RWPE2 (cell line): ENCODE results near the gene GTF2H4.
A peak's percentile ranks its signal among the peaks of the same experiment; 100 is the strongest.

Experiments used
- ATAC-seq: fragments of 200-7000 bp; cut with Tn5 transposase; 3 replicates; pipeline ENCODE4 v1.9.1; 2021; ENCODE audit warnings: low read depth
- DNase-seq: peaks from one replicate; pipeline ENCODE4 v3.0.0-alpha.2; 2020; ENCODE audit warnings: low spot score
- H3K27ac ChIP-seq: fragments of 450-650 bp; 2 replicates; pipeline ENCODE4 v1.5.1; 2017; ENCODE audit warnings: mild to moderate bottlenecking; ENCODE audit not compliant: poor library complexity, severe bottlenecking
- H3K27me3 ChIP-seq: fragments of 250-450 bp; sonication (Bioruptor Pico); 2 replicates; pipeline ENCODE4 v1.5.1; 2021; ENCODE audit warnings: mild to moderate bottlenecking, moderate library complexity; ENCODE audit not compliant: insufficient read depth, poor library complexity, severe bottlenecking
- H3K36me3 ChIP-seq: fragments of 250-450 bp; sonication (Bioruptor Pico); 2 replicates; pipeline ENCODE4 v1.5.1; 2020; ENCODE audit warnings: low read depth, mild to moderate bottlenecking, moderate library complexity
- H3K4me1 ChIP-seq: fragments of 250-450 bp; sonication (Bioruptor Pico); 2 replicates; pipeline ENCODE4 v1.5.1; 2021; ENCODE audit warnings: mild to moderate bottlenecking, moderate library complexity; ENCODE audit not compliant: insufficient read depth, poor library complexity, severe bottlenecking
- H3K4me3 ChIP-seq: fragments of 250-450 bp; sonication (Bioruptor Pico); 2 replicates; pipeline ENCODE4 v1.5.1; 2021; ENCODE audit warnings: mild to moderate bottlenecking, moderate library complexity; ENCODE audit not compliant: severe bottlenecking
- H3K9me3 ChIP-seq: fragments of 250-450 bp; sonication (Bioruptor Pico); 2 replicates; pipeline ENCODE4 v1.5.1; 2021; ENCODE audit warnings: mild to moderate bottlenecking, moderate library complexity; ENCODE audit not compliant: severe bottlenecking
- CTCF ChIP-seq: fragments of 450-650 bp; IDR thresholded peaks from one replicate; pipeline ENCODE4 v1.5.1; 2017; ENCODE audit warnings: mild to moderate bottlenecking, moderate library complexity; ENCODE audit not compliant: poor library complexity, severe bottlenecking

Gene GTF2H4

DNA sequence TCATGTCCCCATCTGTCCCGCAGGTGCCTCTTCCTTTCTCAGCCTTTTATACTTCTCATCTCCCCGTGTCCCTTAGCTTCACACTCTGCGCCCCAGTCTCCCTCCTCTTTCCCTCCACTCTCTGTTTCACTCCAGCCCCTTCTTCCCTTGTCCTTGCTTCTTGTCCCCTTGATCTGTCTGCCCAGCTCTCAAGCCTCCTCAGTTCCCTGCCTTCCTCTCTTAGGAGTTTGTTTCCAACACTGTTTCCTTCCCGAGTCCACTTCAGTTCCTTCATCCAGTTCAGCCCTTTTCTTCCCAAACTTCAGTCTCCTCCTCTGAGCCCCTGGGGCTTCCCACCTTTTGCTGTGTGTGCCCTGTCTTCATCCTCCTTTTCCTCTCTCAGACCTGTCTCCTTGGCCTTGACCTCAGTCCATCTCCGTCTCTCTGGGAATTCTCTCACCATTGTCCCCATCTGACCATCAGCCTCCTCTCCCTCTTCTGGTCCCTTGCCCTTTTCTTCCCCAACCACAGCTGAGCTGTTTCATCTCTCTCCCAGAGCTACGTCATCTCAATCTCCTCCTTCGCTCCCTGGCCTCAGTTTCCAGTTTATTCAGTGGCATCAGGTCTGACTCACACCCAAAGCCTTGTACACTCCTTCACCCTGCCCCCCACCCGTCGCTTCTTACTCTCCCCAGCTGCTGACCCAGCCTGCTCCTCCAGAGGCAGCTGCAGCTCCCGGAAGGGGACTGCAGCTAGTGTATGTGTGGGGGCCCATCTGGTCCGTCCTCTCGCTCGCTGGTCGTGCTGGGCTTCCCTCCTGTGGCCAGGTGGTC, 26.4 kb upstream of the GTF2H4 start:
- no peak for TF ChIP-seq CTCF
- ATAC-seq (no peak), DNase-seq (no peak)
- H3K4me1 ChIP-seq, result peaks cover 26% of the 10 kb centered on the region
- peak overlapping the region; percentile 95 for H3K27ac ChIP-seq
- no peaks in the 10 kb centered on the region for H3K27me3 ChIP-seq
- H3K9me3 ChIP-seq, result no peaks in the 10 kb centered on the region
- H3K4me3 ChIP-seq, result no peak overlapping the region
- H3K36me3 ChIP-seq, result peaks cover under 1% of the 10 kb centered on the region; the same call in 1 of the 2 replicates

GRCh38 chr6:30882204-30882758, 25.7 kb upstream of the GTF2H4 start:
- Histone ChIP-seq H3K27ac (peak overlapping the region; percentile 95), H3K27me3 (no peaks in the 10 kb centered on the region), H3K9me3 (no peaks in the 10 kb centered on the region), H3K4me1 (peaks cover 26% of the 10 kb centered on the region), H3K4me3 (peak overlapping the region; percentile 46), H3K36me3 (peaks cover 7% of the 10 kb centered on the region)
- no peak for TF ChIP-seq CTCF
- ATAC-seq (no peak), DNase-seq (no peak)

DNA sequence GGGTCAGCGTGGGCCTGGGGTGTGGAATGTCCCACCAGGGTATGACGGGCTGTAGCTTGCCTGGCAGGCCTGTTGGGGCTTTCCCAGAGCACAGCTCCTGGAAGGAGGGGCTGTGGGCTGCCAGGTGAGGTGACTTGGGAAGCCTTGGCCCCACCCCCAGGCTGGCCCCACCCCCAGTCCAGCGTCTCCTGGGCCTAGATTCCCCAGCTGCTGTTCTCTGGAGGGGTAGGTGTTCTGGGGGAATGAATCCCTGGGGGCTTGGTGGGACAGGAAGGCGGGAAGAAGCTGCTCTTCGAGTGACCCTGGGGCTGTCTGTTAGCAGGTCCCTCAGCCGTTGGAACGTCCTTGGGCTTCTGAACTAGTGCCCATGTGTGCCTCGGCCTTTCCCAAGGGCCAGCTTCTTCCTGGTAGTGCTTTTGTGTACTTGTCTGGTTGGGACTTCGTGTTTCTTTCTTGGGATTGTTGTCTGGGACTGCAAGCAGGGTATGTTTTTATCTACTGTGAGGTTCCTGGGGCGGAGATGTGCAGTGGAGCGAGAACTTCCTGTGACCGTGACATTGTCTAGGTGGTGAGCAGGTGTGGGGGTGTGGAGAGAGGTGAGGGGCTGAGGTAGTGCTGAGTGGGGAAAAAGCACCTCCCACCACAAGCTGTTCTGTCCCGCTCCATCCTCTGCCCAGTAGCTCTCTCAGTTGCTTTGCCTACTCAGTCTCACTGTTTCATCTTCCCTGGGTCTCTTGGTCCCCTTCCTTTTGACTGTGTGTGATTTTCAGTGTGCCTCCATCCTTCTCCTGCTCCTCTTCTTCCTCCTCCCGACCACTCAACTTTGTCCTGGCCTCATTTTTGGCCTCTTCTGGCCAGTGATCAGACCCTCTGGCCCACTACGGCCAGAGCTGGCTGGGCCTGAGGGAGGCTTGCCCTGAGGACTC, 25.0 kb upstream of the GTF2H4 start:
- H3K4me1 ChIP-seq, result peaks cover 30% of the 10 kb centered on the region
- H3K36me3 ChIP-seq, result peaks cover 15% of the 10 kb centered on the region
- H3K4me3 ChIP-seq, result peak overlapping the region; percentile 46
- peak overlapping the region; percentile 95 for H3K27ac ChIP-seq
- peak; percentile 39 for ATAC-seq
- no peaks in the 10 kb centered on the region for H3K9me3 ChIP-seq
- TF ChIP-seq CTCF, result no peak
- H3K27me3 ChIP-seq, result no peaks in the 10 kb centered on the region
- peak; percentile 87 for DNase-seq

GRCh38 chr6:30883685-30884520, 24.1 kb upstream of the GTF2H4 start, which contains the start of gene DDR1:
Gene DDR1, plus strand, starts transcription at chr6:30884519. Its CDS starts 4,211 bp downstream, at chr6:30888730.
- DNase-seq (peak; percentile 87), ATAC-seq (peak; percentile 43)
- Histone ChIP-seq H3K9me3 (no peaks in the 10 kb centered on the region), H3K4me1 (peaks cover 34% of the 10 kb centered on the region), H3K4me3 (peak within 1 kb of the TSS; percentile 46), H3K27me3 (no peaks in the 10 kb centered on the region), H3K36me3 (peaks cover 23% of the 10 kb centered on the region), H3K27ac (peak within 1 kb of the TSS; percentile 95)
- no peak for TF ChIP-seq CTCF
